ENCODE data around the gene ATRN. TPM values are rescaled to one million over a fixed set of nuclear protein-coding genes. Genes with fewer than 3 reads are reported as not detected.

Gene ATRN
- total RNA-seq, 1 donor from 2014 or later: 63.8 TPM

DNA sequence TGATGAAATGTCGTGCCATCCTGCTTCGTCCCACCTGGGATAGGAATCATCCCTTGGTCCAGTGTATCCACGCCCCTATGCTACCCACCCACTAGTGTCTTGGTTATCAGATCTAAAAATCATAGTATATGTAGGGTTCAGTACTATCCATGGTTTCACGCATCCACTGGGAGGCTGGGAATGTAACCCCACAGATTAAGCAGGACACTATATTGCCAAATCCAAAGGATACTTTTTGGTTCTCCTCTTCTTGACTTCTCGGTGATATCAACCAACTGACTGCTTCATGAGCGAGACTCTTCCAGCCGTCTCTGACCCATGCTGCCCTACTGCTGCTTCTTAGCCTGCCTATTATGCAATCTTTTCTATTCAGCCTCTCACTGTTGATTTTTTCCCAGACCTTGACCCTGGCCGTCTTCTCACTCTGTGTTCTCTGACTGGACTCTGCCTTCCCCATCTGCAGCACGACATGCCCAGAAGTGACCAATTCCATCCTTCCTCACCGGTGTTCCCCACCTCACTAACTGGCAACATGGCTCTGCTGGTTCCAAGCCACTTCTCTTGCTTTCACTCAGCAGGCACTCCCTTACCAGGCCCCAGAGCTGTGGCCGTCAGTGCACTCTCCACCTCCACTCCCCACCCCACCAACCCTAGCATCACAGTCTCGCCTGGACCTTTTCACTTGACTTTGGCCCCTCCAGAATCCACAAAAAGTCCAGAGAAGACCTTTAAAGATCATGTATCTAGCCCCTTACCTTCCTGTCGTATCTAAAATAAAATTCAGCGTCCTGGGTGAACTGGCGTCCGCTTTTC is 157.9 kb downstream of the ATRN start:
- no peak for DNase-seq

DNA sequence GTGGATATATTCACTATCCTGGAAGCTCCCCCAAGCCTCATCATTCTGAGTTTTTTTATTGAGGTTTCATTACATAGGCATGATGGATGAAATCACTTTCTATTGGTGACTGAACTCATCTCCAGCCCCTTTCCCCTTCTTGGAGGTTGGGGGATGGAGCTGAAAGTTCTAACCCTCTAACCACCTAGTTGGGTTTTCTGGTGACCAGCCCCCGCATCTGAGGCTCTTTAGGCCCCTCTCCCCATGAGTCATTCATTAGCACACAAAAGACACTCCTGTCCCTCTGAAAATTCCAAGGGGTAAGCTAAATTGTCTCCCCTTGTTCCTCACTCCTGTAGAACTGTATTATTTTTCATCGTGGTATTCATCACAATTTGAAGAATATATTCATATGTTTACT is 159.1 kb downstream of the ATRN start:
- DNase-seq: no peak

DNA sequence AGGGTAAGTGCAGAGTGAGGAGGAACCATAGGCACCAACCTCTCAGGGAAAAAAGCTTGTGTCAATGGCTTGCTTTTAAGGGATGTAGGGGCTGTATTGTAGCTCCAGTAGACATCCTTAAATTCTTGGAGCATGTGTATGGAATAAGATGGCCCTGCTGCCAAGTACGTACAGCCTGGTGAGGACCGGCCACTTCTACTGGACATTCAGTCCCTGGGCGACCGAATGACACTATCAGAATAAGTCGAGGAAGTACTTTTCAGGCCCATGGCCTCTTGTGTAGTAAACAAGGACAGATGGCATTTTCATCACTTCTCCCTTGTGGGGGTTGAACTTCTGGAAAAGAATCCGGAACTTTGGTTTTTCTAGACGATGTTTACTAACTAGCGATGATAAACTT is 159.6 kb downstream of the ATRN start:
- DNase-seq: no peak

DNA sequence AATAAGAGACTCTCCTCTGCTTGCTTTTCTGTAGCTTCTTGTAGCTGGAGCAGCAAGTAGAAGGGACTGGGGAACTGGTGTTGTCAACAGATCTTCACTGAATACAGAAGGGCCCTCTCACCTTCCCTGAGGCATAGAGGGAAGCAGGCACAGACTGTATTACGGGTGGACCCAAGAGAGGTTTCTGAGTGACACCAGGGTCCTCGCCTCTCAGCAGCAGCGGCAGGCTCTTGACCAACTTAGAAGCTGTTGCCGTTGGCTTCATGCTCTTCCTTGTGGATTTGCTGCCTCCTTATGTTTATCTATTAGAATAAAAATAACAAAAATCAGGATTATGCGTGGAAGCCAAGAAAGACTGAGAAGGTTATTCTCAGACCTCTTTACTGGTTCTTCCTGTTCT is 160.7 kb downstream of the ATRN start:
- no peak for DNase-seq

DNA sequence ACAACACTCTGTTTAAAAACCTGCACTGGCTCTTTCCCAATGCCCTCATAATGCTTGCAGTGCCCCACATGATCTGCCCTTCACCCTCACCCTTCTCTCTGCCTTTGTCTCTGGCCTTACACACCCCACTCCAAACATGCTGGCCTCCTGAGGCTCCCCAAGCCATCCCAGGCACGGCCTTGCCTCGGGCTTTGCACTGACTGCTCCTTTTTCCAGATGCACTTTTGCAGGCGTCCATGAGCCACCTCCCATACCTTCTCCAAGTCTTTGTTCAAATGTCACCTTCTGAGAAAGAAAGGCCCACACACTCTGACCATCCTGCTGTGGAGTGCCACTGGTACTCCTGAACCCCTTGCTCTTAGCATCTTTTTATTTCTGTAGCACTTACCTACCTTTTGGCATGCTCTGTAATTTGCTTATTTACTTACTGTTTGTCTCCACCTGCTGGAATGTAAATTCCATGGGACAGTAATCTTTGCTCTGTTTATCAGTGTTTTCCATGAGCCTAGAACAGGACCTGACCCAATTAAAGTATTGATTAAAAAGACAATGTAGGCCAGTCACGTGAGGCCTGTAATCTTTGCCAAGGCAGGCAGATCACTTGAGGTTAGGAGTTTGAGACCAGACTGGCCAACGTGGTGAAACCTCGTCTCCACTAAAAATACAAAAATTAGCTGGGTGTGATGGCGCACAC is 161.6 kb downstream of the ATRN start:
- DNase-seq: no peak

DNA sequence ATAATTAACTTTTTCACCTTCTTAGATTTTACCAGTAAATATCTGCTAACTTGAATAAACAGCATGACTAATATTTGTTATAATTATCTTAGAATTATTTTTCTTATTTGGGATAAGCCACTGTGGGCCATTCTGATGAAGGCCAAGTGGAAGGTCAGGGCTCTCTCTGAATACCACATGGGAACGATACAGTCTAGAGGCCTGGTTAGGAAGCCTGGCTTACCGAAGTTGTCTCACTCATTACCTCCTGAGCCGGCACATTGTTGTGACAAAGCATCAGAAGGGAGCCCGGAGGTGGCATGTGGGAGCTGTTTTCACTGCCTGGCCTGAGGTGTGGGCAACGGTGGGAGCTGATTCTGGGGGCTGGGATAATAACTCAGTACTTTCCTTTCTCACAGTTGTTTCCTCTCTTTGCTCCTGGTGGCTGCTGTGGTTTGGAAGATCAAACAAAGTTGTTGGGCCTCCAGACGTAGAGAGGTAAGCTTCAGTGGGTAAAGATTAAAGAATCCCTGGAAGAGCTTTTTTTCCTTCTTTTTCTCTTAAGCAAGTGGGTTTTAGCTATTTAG is 163.2 kb downstream of the ATRN start:
- DNase-seq: no peak

DNA sequence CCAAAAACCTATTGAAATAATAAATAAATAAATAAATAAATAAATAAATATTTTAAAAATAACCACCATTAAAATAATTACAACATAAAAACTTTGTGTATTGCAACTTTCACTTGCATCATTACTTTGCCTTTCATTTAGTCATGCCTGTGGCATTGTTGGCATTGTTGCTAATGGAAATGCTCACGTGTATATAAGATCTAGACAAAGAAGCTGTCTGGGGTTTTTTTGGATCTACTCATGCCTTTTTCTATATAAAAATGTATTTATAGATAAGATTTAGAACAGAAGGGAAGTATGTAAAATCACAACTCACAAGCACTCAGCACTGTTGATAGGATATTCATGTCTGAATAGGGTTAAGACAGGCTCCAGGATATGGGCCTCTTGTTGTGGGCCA is 164.5 kb downstream of the ATRN start:
- DNase-seq: no peak

DNA sequence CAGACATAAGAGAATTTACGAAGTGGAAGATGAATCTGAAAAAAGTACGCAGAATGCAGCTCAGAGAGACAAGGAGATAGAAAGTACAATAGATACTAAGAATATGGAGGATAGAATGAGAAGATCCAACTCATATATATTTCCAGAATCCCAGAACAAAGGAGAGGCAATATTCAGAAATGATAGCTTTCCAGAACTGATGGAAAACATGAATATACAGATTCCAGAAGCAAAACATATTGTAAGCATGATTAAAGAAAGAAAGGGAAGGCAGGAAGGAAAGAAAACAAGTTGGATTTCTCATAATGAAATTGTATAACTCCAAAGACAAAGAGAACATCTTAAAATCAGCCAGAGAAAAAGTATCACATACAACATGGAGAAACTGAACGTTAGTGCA is 169.4 kb downstream of the ATRN start:
- DNase-seq: no peak

DNA sequence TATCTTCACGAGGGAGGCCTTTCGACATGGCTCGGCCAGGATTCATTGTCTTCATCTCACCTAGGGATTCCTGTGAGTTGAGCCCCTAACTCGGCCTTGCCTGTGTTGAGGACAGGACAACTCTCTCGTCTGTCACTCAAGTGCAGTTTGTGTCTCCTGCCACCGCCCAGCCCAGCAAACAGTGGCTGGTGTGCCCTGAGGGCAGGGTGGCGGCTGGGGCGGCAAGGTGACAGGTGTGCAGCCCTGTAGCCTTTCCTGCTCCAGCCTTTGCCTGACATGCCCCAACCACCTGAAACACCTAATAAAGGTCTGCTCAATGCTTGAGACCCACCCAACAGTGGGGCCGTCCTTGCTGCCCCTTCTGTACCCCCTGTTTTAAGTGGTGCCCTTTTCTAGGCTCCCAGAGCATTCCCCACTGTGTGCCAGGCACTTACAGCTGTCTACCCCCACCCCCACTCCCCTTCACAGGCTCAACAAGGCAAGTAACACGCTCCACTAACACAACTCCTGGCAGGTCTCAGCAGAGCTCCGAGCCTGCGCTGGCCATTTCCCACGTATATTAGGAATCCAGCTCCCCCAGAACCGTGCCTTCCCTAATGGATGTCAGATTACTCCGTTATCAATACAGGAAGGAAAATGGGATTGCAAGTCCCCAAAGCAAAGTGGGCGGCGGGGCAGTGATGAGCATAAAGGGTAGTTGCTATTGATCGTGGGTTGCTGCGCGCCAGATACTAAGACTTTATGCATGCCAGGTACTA is 174.7 kb downstream of the ATRN start:
- DNase-seq: no peak

DNA sequence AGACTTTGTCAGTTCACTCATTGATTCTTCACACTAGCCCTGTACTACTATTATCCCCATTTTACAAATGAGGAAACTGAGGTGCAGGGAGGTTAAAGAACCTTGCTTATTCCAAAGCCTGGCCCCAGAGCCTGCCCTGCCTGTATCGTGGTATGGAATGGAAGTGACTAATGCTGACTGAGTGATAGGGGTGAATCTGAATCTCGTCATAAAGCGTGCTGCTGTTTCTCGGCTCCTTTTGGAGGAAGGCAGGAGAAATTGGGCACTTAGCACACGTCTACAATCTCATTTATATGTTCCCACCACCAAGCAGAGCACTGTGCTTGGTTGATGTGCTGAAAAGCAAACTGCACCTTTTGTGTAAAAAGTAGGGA is 175.2 kb downstream of the ATRN start:
- DNase-seq: no peak

DNA sequence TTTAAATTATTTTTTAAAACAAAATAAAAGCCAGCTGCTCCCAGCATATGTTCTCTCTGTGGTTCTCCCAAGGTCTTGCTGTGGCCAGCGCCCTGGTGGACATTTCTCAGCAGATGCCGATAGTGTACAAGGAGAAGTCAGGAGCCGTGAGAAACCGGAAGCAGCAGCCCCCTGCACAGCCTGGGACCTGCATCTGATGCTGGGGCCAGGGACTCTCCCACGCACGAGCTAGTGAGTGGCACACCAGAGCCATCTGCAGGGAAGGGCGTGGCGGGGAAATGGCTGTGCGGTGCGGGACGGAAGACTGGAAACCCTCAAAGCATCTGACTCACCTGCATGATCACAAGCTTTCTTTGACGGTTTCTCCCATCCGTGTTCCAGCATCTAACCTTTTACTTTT is 175.8 kb downstream of the ATRN start:
- no peak for DNase-seq

DNA sequence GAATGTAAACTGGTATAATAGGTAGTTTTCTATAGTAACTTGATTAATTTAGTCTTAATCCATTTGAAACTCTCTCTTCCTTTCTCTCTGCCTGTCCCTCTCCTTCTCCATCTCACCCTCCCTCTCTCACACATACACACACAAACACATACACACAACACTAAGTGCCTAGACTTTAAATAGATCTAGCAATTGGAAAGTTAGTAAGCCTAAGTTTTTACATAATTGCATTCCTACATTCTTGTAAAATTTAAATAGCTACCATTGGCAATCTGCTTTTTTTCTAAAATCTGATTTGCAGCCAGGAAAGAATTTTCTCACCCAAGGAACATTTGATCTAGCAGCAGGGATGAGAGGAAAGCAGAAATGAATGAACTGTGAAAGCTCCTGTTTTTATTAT is 176.7 kb downstream of the ATRN start:
- DNase-seq: no peak

DNA sequence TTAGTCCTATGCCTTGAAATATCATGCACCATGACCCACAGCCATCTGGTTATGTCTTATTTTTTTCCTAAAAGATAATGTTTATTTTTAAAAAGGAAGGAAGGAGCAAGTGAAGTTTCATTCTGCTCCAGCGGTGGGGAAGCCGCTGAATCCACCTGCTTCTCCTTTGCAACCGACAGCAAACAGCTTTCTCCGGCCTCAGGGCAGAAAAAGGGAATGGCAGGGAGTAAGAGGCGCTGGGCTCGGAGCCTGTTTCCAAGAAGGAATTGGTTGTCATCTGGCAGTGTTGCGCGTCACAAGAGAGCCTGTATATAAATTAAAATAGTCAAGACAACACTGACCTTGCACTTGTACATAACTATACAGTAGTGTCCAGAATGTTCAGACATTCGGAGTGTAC is 178.1 kb downstream of the ATRN start:
- no peak for DNase-seq

DNA sequence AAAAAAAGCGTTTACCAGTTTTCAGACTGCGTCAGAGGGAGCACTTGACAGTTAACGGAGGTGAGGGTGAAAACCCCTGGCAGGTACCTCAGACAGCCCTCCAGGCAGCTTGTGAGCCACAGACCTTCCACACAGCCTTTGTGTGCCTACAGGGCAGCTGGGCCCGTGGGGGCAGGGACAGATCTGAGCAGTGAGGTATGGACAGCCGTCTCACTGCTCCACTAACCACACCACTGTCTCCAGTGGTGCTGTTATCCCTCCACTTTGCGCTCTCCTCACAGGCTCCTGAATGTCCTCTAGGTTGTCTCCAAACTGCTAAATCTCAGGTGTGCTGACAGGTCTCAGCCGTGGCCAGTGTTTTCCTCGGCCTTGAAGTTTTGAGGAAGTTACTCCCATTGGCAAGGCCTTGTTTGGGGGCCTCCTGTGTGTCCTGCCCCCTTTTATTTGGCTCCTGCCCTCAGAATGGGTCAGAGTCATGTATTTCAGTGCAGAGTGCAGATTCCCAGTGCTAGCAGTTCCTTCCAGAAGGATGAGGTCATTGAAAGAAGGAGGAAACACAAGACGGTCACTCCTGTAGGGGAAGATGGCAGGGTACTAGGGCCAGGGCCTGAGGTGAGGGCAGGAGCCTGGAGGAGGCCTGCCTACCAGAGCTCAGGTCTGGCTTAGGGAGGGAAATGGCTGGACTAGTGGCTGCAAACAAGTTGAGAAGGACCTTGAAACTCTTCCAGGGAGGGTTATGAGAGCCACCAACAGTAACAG is 180.6 kb downstream of the ATRN start:
- no peak for DNase-seq

DNA sequence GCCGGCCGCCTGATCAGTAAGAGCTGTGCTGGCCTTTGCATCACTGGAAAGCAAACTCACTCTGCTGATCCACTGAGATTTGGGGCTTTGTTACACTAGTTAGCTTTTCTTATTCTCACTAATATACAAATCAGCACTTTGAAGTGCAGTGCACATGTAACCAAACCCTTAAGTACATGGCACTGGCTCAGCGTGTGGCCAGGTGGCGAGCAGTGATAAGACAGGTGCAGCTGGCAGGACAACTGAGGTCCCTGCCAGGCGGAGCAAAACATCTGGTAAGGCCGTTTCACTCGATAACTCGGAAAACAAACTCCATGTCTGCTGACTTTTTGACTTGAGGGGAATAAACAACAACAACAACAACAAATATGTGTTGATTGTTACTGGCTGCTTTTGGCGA is 181.4 kb downstream of the ATRN start:
- no peak for DNase-seq

DNA sequence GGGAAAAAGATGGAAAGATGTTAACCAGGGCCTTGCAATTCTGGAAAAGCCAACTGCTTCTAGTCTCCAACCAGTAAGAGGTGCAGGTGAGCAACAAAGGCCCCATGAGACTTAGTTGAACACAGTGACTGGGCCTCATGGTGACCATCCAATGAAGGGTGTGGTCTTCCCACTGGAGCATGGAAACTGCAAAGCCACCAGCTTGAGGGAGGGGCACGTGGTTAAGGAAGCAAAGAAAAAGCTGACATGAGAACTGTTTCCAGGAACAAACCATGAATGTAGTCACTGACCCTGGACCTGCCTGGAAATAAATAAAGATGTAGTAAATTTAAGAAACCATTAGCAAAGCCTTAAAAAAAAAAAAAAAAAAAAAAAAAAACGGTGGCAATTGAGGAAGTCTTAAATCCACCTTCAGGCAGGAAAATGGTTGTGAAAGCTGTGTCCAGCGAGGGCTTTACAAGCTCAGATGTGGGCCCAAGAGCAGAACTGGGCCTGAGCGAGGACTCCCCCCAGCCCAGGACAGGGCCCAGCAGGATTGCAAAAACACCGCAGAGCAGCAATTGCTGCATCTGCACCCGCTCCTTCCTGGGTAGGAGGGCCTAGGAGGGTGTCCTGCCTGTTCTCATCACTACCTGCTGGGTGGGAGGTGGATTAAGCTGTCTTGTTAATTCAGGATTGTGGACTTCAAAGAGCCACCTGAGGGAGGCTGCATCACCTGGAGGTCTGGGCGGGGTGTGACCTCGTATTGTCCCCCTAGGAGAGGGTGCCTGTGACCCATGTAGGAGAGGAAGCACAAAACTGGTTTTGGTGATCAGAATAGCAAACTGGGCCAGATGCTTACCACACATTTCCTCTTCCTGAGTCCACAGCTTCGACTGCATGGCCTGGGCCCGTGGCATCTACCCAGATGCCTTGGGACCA is 182.1 kb downstream of the ATRN start:
- no peak for DNase-seq

DNA sequence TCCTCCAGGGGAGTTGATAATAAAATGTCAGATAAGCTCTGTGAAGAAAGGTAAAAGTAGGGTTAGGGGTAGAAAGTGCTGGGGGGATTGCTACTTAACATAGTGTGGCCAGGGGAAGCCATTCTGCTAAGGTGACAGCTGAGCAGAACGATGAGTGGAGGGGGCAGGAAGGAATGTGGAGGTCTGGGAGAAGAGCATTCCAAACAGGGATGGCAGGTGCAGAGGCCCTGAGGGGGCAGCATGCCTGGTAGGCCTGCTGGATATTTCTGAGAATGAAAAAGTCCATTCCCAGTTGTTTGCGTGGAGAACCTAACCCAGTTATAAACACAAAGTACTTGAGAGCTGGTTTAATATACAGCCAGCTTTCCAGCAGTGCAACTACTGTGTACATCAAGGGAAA is 183.1 kb downstream of the ATRN start:
- no peak for DNase-seq

DNA sequence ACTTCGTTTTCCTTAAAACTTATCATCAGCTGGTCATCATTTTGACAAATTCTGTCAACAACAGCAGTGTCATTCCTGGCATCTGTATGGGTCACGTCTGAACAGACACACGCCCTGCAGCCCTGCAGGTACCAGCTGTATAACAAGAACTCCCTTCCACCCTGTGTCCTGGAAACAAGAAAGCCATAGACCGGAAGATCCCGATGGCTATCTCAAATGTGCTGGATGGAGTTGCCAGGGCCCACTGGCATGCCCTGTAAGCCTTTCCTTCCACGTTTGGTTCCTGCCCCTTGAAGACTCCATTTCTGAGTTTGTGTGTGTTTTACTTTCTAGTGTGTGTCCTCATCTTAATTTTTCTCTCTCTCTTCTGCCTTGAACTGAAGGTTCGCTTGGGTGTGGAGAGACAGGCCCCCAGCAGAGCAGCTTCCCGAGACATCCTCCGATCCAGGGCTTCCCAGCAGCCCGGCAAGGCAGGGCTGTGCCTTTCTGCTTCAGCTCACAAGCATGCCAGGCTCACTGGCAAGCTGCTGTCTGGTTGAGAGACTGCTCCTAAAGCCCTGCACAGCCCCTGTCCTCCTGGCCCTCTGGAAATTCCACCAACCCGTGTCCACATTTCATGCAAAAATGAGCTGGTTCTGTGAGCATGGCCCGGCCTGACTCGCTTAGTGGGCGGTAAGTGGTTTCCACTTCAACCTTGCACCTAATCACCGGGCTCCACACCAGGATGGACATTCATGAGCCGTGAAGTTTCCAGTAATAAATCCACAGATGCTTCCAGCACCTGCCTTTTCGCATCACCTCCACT is 183.7 kb downstream of the ATRN start:
- no peak for DNase-seq

DNA sequence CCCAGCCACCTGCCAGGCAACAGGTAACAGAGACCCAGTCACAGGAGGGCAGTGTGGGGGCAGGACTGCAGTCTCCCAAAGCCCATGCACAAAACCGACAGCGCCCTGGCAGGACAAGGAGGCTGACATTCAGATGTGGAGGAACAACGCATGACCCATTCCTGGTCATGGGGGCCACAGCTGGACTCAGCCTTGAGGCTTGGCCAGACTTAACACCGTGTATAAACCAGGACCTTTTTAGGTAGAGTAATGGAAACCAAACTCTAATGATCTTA is 184.2 kb downstream of the ATRN start:
- no peak for DNase-seq

DNA sequence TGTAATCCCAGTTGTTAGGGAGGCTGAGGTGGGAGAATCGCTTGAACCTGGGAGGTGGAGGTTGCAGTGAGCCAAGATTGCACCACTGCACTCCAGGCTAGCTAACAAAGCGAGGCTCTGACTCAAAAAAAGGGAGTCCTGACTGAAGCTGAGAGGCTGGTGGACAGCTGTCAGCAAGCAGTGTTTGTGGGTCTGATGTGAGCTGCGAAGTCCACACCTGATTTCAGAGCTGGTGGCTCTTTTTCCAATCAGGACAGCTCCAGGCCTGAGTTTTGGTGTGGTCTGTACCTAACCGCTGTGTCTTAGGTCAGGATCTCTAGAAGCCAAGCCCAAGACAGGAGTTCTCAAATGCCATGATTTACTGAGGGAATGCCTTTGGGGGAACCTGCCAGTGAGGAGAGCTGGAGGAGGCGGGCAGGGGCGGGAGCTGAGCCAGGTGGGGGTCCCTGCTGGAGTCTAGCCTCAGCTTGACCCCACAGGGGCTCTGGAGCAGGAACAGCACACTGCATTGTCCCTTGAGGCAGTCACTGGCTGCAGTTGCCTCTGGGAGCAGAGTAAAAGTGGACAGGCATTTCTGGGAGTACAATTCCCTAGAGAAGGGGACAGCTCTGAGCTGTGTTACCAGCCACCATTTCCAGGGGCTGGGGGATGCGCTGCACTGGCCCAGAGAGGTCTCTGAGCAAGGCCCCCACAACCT is 187.3 kb downstream of the ATRN start:
- no peak for DNase-seq

Data from occipital lobe (tissue), 2 donors.